Activated T-helper 17 cell treated with anti-CD3 and anti-CD28 coated beads, Interleukin-2, amount 50 U/mL, for 72 hours (primary cell): ENCODE data around the gene HDAC3. TPM values are rescaled to one million over a fixed set of nuclear protein-coding genes. Genes with fewer than 3 reads are reported as not detected.

Source experiments
- ATAC-seq: fragments of 150-1000 bp; cut with Tn5 transposase; replicated peaks from 2 replicates; pipeline ENCODE4 v1.10.0; 2021; ENCODE audit warnings: mild to moderate bottlenecking, moderate library complexity
- H3K27ac Mint-ChIP-seq: one replicate; pipeline ENCODE4 v1.8.0; 2022; ENCODE audit warnings: mixed read lengths
- H3K27me3 Mint-ChIP-seq: one replicate; pipeline ENCODE4 v1.8.0; 2022; ENCODE audit warnings: mixed read lengths
- H3K36me3 Mint-ChIP-seq: one replicate; pipeline ENCODE4 v1.8.0; 2022; ENCODE audit warnings: low read depth, mild to moderate bottlenecking, mixed read lengths
- H3K4me1 Mint-ChIP-seq: one replicate; pipeline ENCODE4 v1.8.0; 2022; ENCODE audit warnings: mixed read lengths
- H3K4me3 Mint-ChIP-seq: one replicate; pipeline ENCODE4 v1.8.0; 2022; ENCODE audit warnings: mild to moderate bottlenecking, mixed read lengths
- H3K9me3 Mint-ChIP-seq: one replicate; pipeline ENCODE4 v1.8.0; 2022; ENCODE audit warnings: mixed read lengths
- total RNA-seq, 2 donors: library from RNA; stranded (reverse); gene quantifications; one replicate each; pipeline ENCODE4 v1.2.3, GENCODE V29; 2022

HDAC3 gene
- total RNA-seq, 2 donors from 2014 or later: 123 to 174 TPM

- Mint-ChIP-seq H3K9me3 (no peaks in the 10 kb centered on the region), H3K27ac (peak overlapping the region; percentile 92), H3K27me3 (no peaks in the 10 kb centered on the region), H3K36me3 (peaks cover 38% of the 10 kb centered on the region), H3K4me1 (peaks cover 25% of the 10 kb centered on the region), H3K4me3 (no peak overlapping the region)
- ATAC-seq: no peak
Measured at GRCh38 chr5:141649056-141649688, 12.5 kb upstream of the HDAC3 start.

GRCh38 chr5:141647851-141648250 lies 11.2 kb upstream of the HDAC3 start:
- Mint-ChIP-seq H3K27me3 (no peaks in the 10 kb centered on the region), H3K27ac (peak overlapping the region; percentile 23), H3K4me3 (no peak overlapping the region), H3K4me1 (peaks cover 25% of the 10 kb centered on the region), H3K36me3 (peaks cover 47% of the 10 kb centered on the region), H3K9me3 (no peaks in the 10 kb centered on the region)
- ATAC-seq: no peak

- peaks cover 52% of the 10 kb centered on the region for H3K36me3 Mint-ChIP-seq
- peaks cover 22% of the 10 kb centered on the region for H3K4me1 Mint-ChIP-seq
- H3K4me3 Mint-ChIP-seq: no peak overlapping the region
- H3K9me3 Mint-ChIP-seq: no peaks in the 10 kb centered on the region
- peak overlapping the region; percentile 4 for H3K27ac Mint-ChIP-seq
- ATAC-seq: no peak
- H3K27me3 Mint-ChIP-seq: no peaks in the 10 kb centered on the region
Measured at GRCh38 chr5:141647242-141647641, 10.6 kb upstream of the HDAC3 start.

GRCh38 chr5:141646026-141646425 lies 9.4 kb upstream of the HDAC3 start:
- no peak for ATAC-seq
- H3K27ac Mint-ChIP-seq: peak overlapping the region; percentile 4
- peaks cover 64% of the 10 kb centered on the region for H3K36me3 Mint-ChIP-seq
- peaks cover 28% of the 10 kb centered on the region for H3K4me1 Mint-ChIP-seq
- H3K27me3 Mint-ChIP-seq: no peaks in the 10 kb centered on the region
- H3K9me3 Mint-ChIP-seq: no peaks in the 10 kb centered on the region
- H3K4me3 Mint-ChIP-seq: no peak overlapping the region

GRCh38 chr5:141641634-141642267 lies 5.1 kb upstream of the HDAC3 start:
- ATAC-seq: peak; percentile 75
- Mint-ChIP-seq H3K36me3 (peaks cover 70% of the 10 kb centered on the region), H3K9me3 (no peaks in the 10 kb centered on the region), H3K4me1 (peaks cover 31% of the 10 kb centered on the region), H3K4me3 (no peak overlapping the region), H3K27me3 (no peaks in the 10 kb centered on the region), H3K27ac (peak overlapping the region; percentile 67)

GRCh38 chr5:141640698-141641097 lies 4.0 kb upstream of the HDAC3 start:
- no peak for ATAC-seq
- Mint-ChIP-seq H3K4me1 (peaks cover 35% of the 10 kb centered on the region), H3K36me3 (peaks cover 67% of the 10 kb centered on the region), H3K9me3 (no peaks in the 10 kb centered on the region), H3K27ac (peak overlapping the region; percentile 67), H3K27me3 (no peaks in the 10 kb centered on the region), H3K4me3 (peak overlapping the region; percentile 13)

- Mint-ChIP-seq H3K4me1 (peaks cover 39% of the 10 kb centered on the region), H3K27me3 (no peaks in the 10 kb centered on the region), H3K4me3 (no peak overlapping the region), H3K9me3 (no peaks in the 10 kb centered on the region), H3K27ac (no peak overlapping the region), H3K36me3 (peaks cover 70% of the 10 kb centered on the region)
- ATAC-seq: no peak
Measured at GRCh38 chr5:141640051-141640415, 3.4 kb upstream of the HDAC3 start.

- Mint-ChIP-seq H3K4me1 (peaks cover 41% of the 10 kb centered on the region), H3K27me3 (no peaks in the 10 kb centered on the region), H3K9me3 (no peaks in the 10 kb centered on the region), H3K4me3 (peak overlapping the region; percentile 92), H3K27ac (no peak overlapping the region), H3K36me3 (peaks cover 70% of the 10 kb centered on the region)
- ATAC-seq: no peak
Measured at GRCh38 chr5:141639357-141640050, 2.9 kb upstream of the HDAC3 start.

- Mint-ChIP-seq H3K4me3 (peak overlapping the region; percentile 92), H3K27me3 (no peaks in the 10 kb centered on the region), H3K36me3 (peaks cover 70% of the 10 kb centered on the region), H3K27ac (peak overlapping the region; percentile 84), H3K9me3 (no peaks in the 10 kb centered on the region), H3K4me1 (peaks cover 48% of the 10 kb centered on the region)
- ATAC-seq: no peak
Measured at GRCh38 chr5:141638771-141639170, 2.1 kb upstream of the HDAC3 start.

GRCh38 chr5:141637767-141638419 lies 1.2 kb upstream of the HDAC3 start:
- H3K4me1 Mint-ChIP-seq: peaks cover 48% of the 10 kb centered on the region
- peak overlapping the region; percentile 84 for H3K27ac Mint-ChIP-seq
- H3K9me3 Mint-ChIP-seq: no peaks in the 10 kb centered on the region
- H3K27me3 Mint-ChIP-seq: no peaks in the 10 kb centered on the region
- ATAC-seq: peak; percentile 13
- peak overlapping the region; percentile 92 for H3K4me3 Mint-ChIP-seq
- peaks cover 74% of the 10 kb centered on the region for H3K36me3 Mint-ChIP-seq

GRCh38 chr5:141637123-141637766 lies 596 bp upstream of the HDAC3 start:
- Mint-ChIP-seq H3K27me3 (no peaks in the 10 kb centered on the region), H3K36me3 (peaks cover 75% of the 10 kb centered on the region), H3K4me3 (peak overlapping the region; percentile 92), H3K9me3 (no peaks in the 10 kb centered on the region), H3K4me1 (peaks cover 51% of the 10 kb centered on the region), H3K27ac (peak overlapping the region; percentile 87)
- peak; percentile 44 for ATAC-seq

- Mint-ChIP-seq H3K36me3 (peaks cover 74% of the 10 kb centered on the region), H3K9me3 (no peaks in the 10 kb centered on the region), H3K4me3 (peak overlapping the region; percentile 92), H3K4me1 (peaks cover 40% of the 10 kb centered on the region), H3K27me3 (no peaks in the 10 kb centered on the region), H3K27ac (peak overlapping the region; percentile 87)
- ATAC-seq: no peak
Measured at GRCh38 chr5:141636106-141636412, 590 bp downstream of the HDAC3 start.

GRCh38 chr5:141635646-141636045 lies 1.0 kb downstream of the HDAC3 start:
- no peaks in the 10 kb centered on the region for H3K9me3 Mint-ChIP-seq
- peaks cover 74% of the 10 kb centered on the region for H3K36me3 Mint-ChIP-seq
- H3K27ac Mint-ChIP-seq: peak overlapping the region; percentile 87
- no peaks in the 10 kb centered on the region for H3K27me3 Mint-ChIP-seq
- no peak for ATAC-seq
- H3K4me3 Mint-ChIP-seq: peak overlapping the region; percentile 92
- H3K4me1 Mint-ChIP-seq: peaks cover 37% of the 10 kb centered on the region

- peak overlapping the region; percentile 87 for H3K27ac Mint-ChIP-seq
- ATAC-seq: no peak
- H3K36me3 Mint-ChIP-seq: peaks cover 79% of the 10 kb centered on the region
- H3K27me3 Mint-ChIP-seq: no peaks in the 10 kb centered on the region
- H3K4me3 Mint-ChIP-seq: peak overlapping the region; percentile 92
- peaks cover 37% of the 10 kb centered on the region for H3K4me1 Mint-ChIP-seq
- H3K9me3 Mint-ChIP-seq: no peaks in the 10 kb centered on the region
Measured at GRCh38 chr5:141634720-141635119, 1.9 kb downstream of the HDAC3 start.
